K562 (cell line): ENCODE data around the gene SERPINA10. TPM values are rescaled to one million over a fixed set of nuclear protein-coding genes. Genes with fewer than 3 reads are reported as not detected.

Experiments
- ATAC-seq: fragments of 200-7000 bp; cut with Tn5 transposase; 3 replicates; pipeline ENCODE4 v1.9.1; 2020; ENCODE audit warnings: moderate library complexity
- BruUV-seq: library from RNA; stranded (reverse); fragments of 400-500 nt; replicated peaks from 2 replicates; lab custom pipeline; 2021; lab: Mats Ljungman, UMichigan
- CTCF ChIA-PET: fragments of 300-600 bp; formaldehyde crosslinking; extraction: SDS; loops from one replicate; lab custom pipeline; 2021; ENCODE audit warnings: low intra/inter-chr PET ratio; lab: Yijun Ruan, JAX
- POLR2A ChIA-PET: fragments of 300-600, 350-650 bp; sonication (Branson Sonifier 250); formaldehyde crosslinking; extraction: SDS; loops from one replicate; lab custom pipeline; 2021; ENCODE audit warnings: antibody characterized with exemption, inconsistent platforms; lab: Yijun Ruan, JAX
- DNase-seq, 4 experiments: peaks; one replicate each; pipeline versions ENCODE4 v3.0.0 to v3.0.0-alpha.2; 2011 to 2018; ENCODE audit warnings: low spot score in 3 of 4, mixed read lengths in 3 of 4; ENCODE audit errors: extremely low read depth in 1 of 4
- FAIRE-seq: peaks from 2 replicates; lab custom pipeline; 2011; peaks lifted over from hg19 to GRCh38; lab: Jason Lieb, UNC
- H2AFZ ChIP-seq: 2 replicates; pipeline ENCODE4 v1.6.0; 2011; ENCODE audit warnings: low read depth, low read length, control low read depth, inconsistent platforms
- H3K27ac ChIP-seq: fragments of 200-600 bp; 3 replicates; pipeline ENCODE4 v1.8.0; 2011; ENCODE audit warnings: low read depth, mild to moderate bottlenecking, control low read depth, inconsistent platforms, low read length, moderate library complexity, mixed read lengths; ENCODE audit errors: extremely low read depth
- H3K27me3 ChIP-seq, 2 experiments: fragments of 300-600 bp in 1 of 2; 2 replicates in 1 of 2; 3 replicates in 1 of 2; pipeline versions ENCODE4 v1.6.0 to v1.8.0; 2011; ENCODE audit warnings: inconsistent platforms in 2 of 2, low read length in 2 of 2, mild to moderate bottlenecking in 1 of 2, mixed read lengths in 1 of 2, moderate library complexity in 1 of 2; ENCODE audit not compliant: control insufficient read depth in 2 of 2, insufficient read depth in 2 of 2
- H3K36me3 ChIP-seq: fragments of 300-600 bp; 3 replicates; pipeline ENCODE4 v1.8.0; 2011; ENCODE audit warnings: mild to moderate bottlenecking, low read length, inconsistent platforms; ENCODE audit not compliant: control insufficient read depth, insufficient read depth
- H3K4me1 ChIP-seq, 2 experiments: fragments of 200-600 bp in 1 of 2; replicated peaks in 1 of 2; 2 replicates in 1 of 2; 3 replicates in 1 of 2; pipeline versions ENCODE4 v1.5.1 to v1.8.0; 2011; ENCODE audit warnings: inconsistent platforms in 2 of 2, low read length in 2 of 2, mild to moderate bottlenecking in 1 of 2, mixed read lengths in 1 of 2, moderate library complexity in 1 of 2; ENCODE audit not compliant: control insufficient read depth in 2 of 2, insufficient read depth in 2 of 2
- H3K4me2 ChIP-seq: 2 replicates; pipeline ENCODE4 v1.6.1; 2011; ENCODE audit warnings: low read length, control low read depth, inconsistent platforms, mixed read lengths; ENCODE audit not compliant: insufficient read depth
- H3K4me3 ChIP-seq: fragments of 200-600 bp; sonication (generic), shearing (Covaris generic); 2 replicates; pipeline ENCODE4 v1.5.1; 2016; ENCODE audit warnings: control low read depth, inconsistent platforms
- H3K79me2 ChIP-seq: fragments of 200-600 bp; 3 replicates; pipeline ENCODE4 v1.8.0; 2011; ENCODE audit warnings: low read length, inconsistent platforms; ENCODE audit not compliant: control insufficient read depth, insufficient read depth
- H3K9ac ChIP-seq, 2 experiments: 2 replicates each; pipeline versions ENCODE4 v1.6.0 to v1.6.1; 2011; ENCODE audit warnings: low read depth in 2 of 2, low read length in 2 of 2, control low read depth in 1 of 2, inconsistent platforms in 1 of 2, mild to moderate bottlenecking in 1 of 2, mixed read lengths in 1 of 2; ENCODE audit not compliant: insufficient read depth in 1 of 2
- H3K9me1 ChIP-seq: one replicate; pipeline ENCODE4 v1.6.0; 2011; ENCODE audit warnings: inconsistent platforms, mild to moderate bottlenecking, low read length, moderate library complexity; ENCODE audit not compliant: control insufficient read depth, insufficient read depth
- H3K9me3 ChIP-seq: replicated peaks from 2 replicates; pipeline ENCODE4 v1.5.1; 2011; ENCODE audit warnings: low read depth, low read length, inconsistent platforms; ENCODE audit not compliant: control insufficient read depth, insufficient read depth
- H4K20me1 ChIP-seq: replicated peaks from 2 replicates; pipeline ENCODE4 v1.6.1; 2011; ENCODE audit warnings: low read length, inconsistent platforms, mixed read lengths; ENCODE audit not compliant: control insufficient read depth, insufficient read depth
- CREB1 ChIP-seq, 2 experiments: sonication (generic) in 1 of 2; formaldehyde crosslinking in 1 of 2; IDR thresholded peaks; 2 replicates each; pipeline versions ENCODE4 v1.6.1 to v1.8.0; 2012 to 2022; ENCODE audit warnings: inconsistent platforms in 1 of 2, mild to moderate bottlenecking in 1 of 2, missing genetic modification reagents in 1 of 2, moderate library complexity in 1 of 2
- ELF2 ChIP-seq: fragments of 250-450 bp; sonication (Bioruptor Pico); IDR thresholded peaks from 2 replicates; pipeline ENCODE4 v1.5.0; 2021; ENCODE audit warnings: mild to moderate bottlenecking
- HSF4 ChIP-seq: fragments of 250-450 bp; sonication (Bioruptor Pico); IDR thresholded peaks from 2 replicates; pipeline ENCODE4 v2.1.2; 2022; ENCODE audit warnings: mild to moderate bottlenecking, moderate library complexity, borderline replicate concordance
- MECOM ChIP-seq: fragments of 250-450 bp; sonication (Bioruptor Pico); IDR thresholded peaks from 2 replicates; pipeline ENCODE4 v1.8.0; 2022; ENCODE audit warnings: inconsistent platforms
- NBN ChIP-seq: fragments of 450-650 bp; IDR thresholded peaks from 2 replicates; pipeline ENCODE4 v1.6.1; 2016; ENCODE audit warnings: low read depth, mild to moderate bottlenecking
- NFE2L1 ChIP-seq: fragments of 450-650 bp; IDR thresholded peaks from 2 replicates; pipeline ENCODE4 v1.6.1; 2016; ENCODE audit warnings: missing genetic modification characterization, low read depth, mild to moderate bottlenecking, missing compliant biosample characterization, moderate library complexity, borderline replicate concordance
- TCF3 ChIP-seq: sonication (generic); formaldehyde crosslinking; IDR thresholded peaks from 2 replicates; pipeline ENCODE4 v1.4.0; 2020; ENCODE audit warnings: mild to moderate bottlenecking, missing genetic modification reagents
- ZNF507 ChIP-seq: conservative IDR thresholded peaks from 2 replicates; pipeline ENCODE4 v1.6.1; 2017; ENCODE audit warnings: missing genetic modification characterization, missing compliant biosample characterization
- WGBS: fragments of 100-300 bp; shearing (Covaris generic); methylation state at CpG from one replicate; pipeline ENCODE4 v1.1.6; 2016; ENCODE audit warnings: low coverage, mixed read lengths; ENCODE audit not compliant: insufficient coverage; ENCODE audit errors: missing lambda C conversion rate; 5-methylcytosine and 5-hydroxymethylcytosine counted together
- in situ Hi-C: fragments of 300-500 bp; cut with MboI; formaldehyde crosslinking; loops from 4 replicates; pipeline ENCODE4 v1.15.0; 2018; ENCODE audit warnings: inconsistent platforms, mixed read lengths
- intact Hi-C: fragments of 100-400 bp; cut with micrococcal nuclease; formaldehyde crosslinking; loops from 2 replicates; pipeline ENCODE4 v1.14.2; 2022
- polyA plus RNA-seq, 8 experiments: library from polyadenylated mRNA; depleted of rRNA in 4 of 8; stranded (reverse) in 5 of 8; unstranded in 3 of 8; fragments of >200 nt; fragmentation: Nextera tagmentation in 2 of 8; fragmentation: Illumina TruSeq in 1 of 8; extraction: Ambion mirVana in 2 of 8; extraction: Trizol in 1 of 8; gene quantifications; 2 replicates each; pipeline versions ENCODE4 v1.2.1 to v1.2.3, GENCODE V29; 2011 to 2014; ENCODE audit warnings: inconsistent platforms in 1 of 8, missing spikeins in 1 of 8
- total RNA-seq, 7 experiments: library from RNA; depleted of rRNA in 6 of 7; stranded (reverse); fragments of >200 nt in 6 of 7; fragmentation: Illumina TruSeq in 2 of 7; extraction: Trizol in 2 of 7; gene quantifications; 2 replicates each; pipeline versions ENCODE4 v1.2.1 to v1.2.3, GENCODE V29; 2011 to 2021; ENCODE audit warnings: low replicate concordance in 1 of 7
- TF ChIP-seq, protein P1 (sequence below): fragments of 200-800 bp; sonication (Bioruptor generic); IDR thresholded peaks from 2 replicates; pipeline ENCODE4 v1.6.1; 2017; ENCODE audit warnings: missing genetic modification characterization, missing compliant biosample characterization
- TF ChIP-seq, protein P2 (sequence below): sonication (generic); formaldehyde crosslinking; IDR thresholded peaks from 2 replicates; pipeline ENCODE4 v1.4.0; 2020; ENCODE audit warnings: mild to moderate bottlenecking, missing genetic modification reagents
- TF ChIP-seq, protein P3 (sequence below), 2 experiments: fragments of 450-650 bp; IDR thresholded peaks; 2 replicates each; pipeline ENCODE4 v1.6.1; 2018; ENCODE audit warnings: mild to moderate bottlenecking in 2 of 2, low read depth in 1 of 2; ENCODE audit not compliant: partially characterized antibody in 2 of 2

Gene SERPINA10
- total and polyA plus RNA-seq, 9 of the 15 experiments (the other 6 are each of a cell fraction or from before 2014, with no cell fraction given), result not detected

DNA sequence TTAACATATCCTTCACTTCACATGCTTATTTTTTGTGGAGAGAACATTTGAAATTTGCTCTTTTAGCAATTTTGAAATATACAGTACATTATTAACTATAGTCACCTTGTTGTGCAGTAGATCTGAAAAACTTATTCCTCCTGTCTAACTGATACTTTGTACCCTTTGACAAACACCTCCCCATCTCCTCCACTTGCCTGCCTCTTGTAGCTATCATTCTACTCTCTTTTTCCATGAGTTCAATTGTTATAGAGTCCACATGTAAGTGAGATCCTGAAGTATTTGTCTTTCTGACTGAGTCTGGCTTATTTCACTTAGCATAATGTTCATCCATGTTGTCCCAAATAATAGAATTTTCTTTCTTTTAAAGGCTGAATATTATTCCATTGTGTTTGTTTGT is 39.5 kb upstream of the SERPINA10 start (continued):
- TF ChIP-seq, protein P1, sequence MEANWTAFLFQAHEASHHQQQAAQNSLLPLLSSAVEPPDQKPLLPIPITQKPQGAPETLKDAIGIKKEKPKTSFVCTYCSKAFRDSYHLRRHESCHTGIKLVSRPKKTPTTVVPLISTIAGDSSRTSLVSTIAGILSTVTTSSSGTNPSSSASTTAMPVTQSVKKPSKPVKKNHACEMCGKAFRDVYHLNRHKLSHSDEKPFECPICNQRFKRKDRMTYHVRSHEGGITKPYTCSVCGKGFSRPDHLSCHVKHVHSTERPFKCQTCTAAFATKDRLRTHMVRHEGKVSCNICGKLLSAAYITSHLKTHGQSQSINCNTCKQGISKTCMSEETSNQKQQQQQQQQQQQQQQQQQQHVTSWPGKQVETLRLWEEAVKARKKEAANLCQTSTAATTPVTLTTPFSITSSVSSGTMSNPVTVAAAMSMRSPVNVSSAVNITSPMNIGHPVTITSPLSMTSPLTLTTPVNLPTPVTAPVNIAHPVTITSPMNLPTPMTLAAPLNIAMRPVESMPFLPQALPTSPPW (CRISPR knock-in tag), result no peak

DNA sequence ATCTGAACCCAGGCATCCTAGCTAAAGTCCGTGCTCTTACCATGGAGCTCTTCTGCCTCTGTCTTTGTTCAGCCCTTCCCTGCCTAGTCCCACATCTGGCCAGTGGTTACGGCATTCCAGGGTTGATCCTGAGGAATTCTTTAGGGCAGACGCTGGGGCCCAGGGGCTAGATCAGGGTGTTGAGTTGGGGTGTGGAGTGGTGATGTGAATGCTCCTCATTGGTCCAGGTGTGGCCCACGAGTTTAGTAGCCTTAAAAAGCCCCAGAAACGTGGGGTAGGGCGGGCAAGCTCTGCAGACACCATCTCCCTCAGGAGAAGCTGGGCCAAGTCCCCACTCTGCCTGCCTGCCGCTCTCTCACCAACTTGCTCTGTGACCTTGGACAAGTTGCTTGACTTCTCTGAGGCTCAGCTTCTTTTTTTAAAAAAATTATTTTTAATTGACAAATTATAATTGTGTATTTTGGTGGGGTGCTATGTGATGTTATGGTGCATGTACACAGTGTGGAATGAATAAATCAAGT is 39.1 kb upstream of the SERPINA10 start:
- ChIA-PET POLR2A (no interaction called here), CTCF (no interaction called here)
- no peaks in the 10 kb centered on the region for H4K20me1 ChIP-seq
- no TSS peak for BruUV-seq
- H3K27me3 ChIP-seq, result no peaks in the 10 kb centered on the region
- 0% methylated on average over 7 of the region's 7 CpGs for WGBS
- ATAC-seq (no peak), DNase-seq (no peak), FAIRE-seq (no peak)
- in situ Hi-C loops, result no loop called here
- H3K9me1 ChIP-seq, result no peaks in the 10 kb centered on the region
- intact Hi-C loops, result no loop called here
- H3K27ac ChIP-seq, result no peak overlapping the region
- no peaks in the 10 kb centered on the region for H3K79me2 ChIP-seq
- no peaks in the 10 kb centered on the region for H3K9me3 ChIP-seq
- H3K9ac ChIP-seq, result no peak overlapping the region
- no peak overlapping the region for H2AFZ ChIP-seq
- no peaks in the 10 kb centered on the region for H3K4me1 ChIP-seq
- no peaks in the 10 kb centered on the region for H3K36me3 ChIP-seq
- no peak overlapping the region for H3K4me3 ChIP-seq
- no peak overlapping the region for H3K4me2 ChIP-seq
- no peak for TF ChIP-seq CREB1 (IDR thresholded peaks at IDR 0.05)
- no peak for TF ChIP-seq CREB1 (CRISPR knock-in tag; IDR thresholded peaks at IDR 0.05)
- TF ChIP-seq HSF4 (CRISPR knock-in tag), result no peak
- TF ChIP-seq, protein P1 (CRISPR knock-in tag), result no peak
- TF ChIP-seq MECOM (CRISPR knock-in tag), result no peak
- TF ChIP-seq, protein P2, sequence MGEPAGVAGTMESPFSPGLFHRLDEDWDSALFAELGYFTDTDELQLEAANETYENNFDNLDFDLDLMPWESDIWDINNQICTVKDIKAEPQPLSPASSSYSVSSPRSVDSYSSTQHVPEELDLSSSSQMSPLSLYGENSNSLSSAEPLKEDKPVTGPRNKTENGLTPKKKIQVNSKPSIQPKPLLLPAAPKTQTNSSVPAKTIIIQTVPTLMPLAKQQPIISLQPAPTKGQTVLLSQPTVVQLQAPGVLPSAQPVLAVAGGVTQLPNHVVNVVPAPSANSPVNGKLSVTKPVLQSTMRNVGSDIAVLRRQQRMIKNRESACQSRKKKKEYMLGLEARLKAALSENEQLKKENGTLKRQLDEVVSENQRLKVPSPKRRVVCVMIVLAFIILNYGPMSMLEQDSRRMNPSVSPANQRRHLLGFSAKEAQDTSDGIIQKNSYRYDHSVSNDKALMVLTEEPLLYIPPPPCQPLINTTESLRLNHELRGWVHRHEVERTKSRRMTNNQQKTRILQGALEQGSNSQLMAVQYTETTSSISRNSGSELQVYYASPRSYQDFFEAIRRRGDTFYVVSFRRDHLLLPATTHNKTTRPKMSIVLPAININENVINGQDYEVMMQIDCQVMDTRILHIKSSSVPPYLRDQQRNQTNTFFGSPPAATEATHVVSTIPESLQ (CRISPR knock-in tag), result no peak
- TF ChIP-seq NFE2L1 (tag), result no peak
- TF ChIP-seq ZNF507 (tag), result no peak
- no peak for TF ChIP-seq TCF3 (CRISPR knock-in tag)
- no peak for TF ChIP-seq ELF2 (CRISPR knock-in tag)
- TF ChIP-seq, protein P3, sequence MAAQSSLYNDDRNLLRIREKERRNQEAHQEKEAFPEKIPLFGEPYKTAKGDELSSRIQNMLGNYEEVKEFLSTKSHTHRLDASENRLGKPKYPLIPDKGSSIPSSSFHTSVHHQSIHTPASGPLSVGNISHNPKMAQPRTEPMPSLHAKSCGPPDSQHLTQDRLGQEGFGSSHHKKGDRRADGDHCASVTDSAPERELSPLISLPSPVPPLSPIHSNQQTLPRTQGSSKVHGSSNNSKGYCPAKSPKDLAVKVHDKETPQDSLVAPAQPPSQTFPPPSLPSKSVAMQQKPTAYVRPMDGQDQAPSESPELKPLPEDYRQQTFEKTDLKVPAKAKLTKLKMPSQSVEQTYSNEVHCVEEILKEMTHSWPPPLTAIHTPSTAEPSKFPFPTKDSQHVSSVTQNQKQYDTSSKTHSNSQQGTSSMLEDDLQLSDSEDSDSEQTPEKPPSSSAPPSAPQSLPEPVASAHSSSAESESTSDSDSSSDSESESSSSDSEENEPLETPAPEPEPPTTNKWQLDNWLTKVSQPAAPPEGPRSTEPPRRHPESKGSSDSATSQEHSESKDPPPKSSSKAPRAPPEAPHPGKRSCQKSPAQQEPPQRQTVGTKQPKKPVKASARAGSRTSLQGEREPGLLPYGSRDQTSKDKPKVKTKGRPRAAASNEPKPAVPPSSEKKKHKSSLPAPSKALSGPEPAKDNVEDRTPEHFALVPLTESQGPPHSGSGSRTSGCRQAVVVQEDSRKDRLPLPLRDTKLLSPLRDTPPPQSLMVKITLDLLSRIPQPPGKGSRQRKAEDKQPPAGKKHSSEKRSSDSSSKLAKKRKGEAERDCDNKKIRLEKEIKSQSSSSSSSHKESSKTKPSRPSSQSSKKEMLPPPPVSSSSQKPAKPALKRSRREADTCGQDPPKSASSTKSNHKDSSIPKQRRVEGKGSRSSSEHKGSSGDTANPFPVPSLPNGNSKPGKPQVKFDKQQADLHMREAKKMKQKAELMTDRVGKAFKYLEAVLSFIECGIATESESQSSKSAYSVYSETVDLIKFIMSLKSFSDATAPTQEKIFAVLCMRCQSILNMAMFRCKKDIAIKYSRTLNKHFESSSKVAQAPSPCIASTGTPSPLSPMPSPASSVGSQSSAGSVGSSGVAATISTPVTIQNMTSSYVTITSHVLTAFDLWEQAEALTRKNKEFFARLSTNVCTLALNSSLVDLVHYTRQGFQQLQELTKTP (IDR thresholded peaks at IDR 0.05; ENCODE audit: low read depth in 1 of 2, partially characterized antibody in 2 of 2), result no peak
- no peak for TF ChIP-seq NBN
